HEK293 (cell line): ENCODE results near the gene KCTD19.

Experiments
- CTCF ChIA-PET: fragments of 350-600 bp; formaldehyde crosslinking; extraction: SDS; loops from one replicate; lab custom pipeline; 2021; ENCODE audit warnings: antibody characterized with exemption; lab: Yijun Ruan, JAX
- POLR2A ChIA-PET: fragments of 300-600 bp; formaldehyde crosslinking; extraction: SDS; loops from one replicate; lab custom pipeline; 2020; ENCODE audit warnings: antibody characterized with exemption, inconsistent platforms; lab: Yijun Ruan, JAX
- H3K27ac ChIP-seq: fragments of 200-500 bp; sonication (Bioruptor generic); 2 replicates; pipeline ENCODE4 v1.5.1; 2014; ENCODE audit warnings: low read depth, low read length, control low read depth, inconsistent platforms; ENCODE audit errors: extremely low read depth
- H3K36me3 ChIP-seq, 2 experiments: fragments of 200-500 bp in 1 of 2; sonication (Bioruptor generic) in 1 of 2; 1 replicate in 1 of 2; 2 replicates in 1 of 2; pipeline ENCODE4 v1.5.1; 2014 to 2017; ENCODE audit warnings: inconsistent platforms in 2 of 2, low read length in 2 of 2; ENCODE audit not compliant: control insufficient read depth in 2 of 2, insufficient read depth in 1 of 2
- H3K4me1 ChIP-seq: fragments of 200-500 bp; sonication (Bioruptor generic); 2 replicates; pipeline ENCODE4 v1.5.1; 2014; ENCODE audit warnings: mild to moderate bottlenecking, low read length, inconsistent platforms; ENCODE audit not compliant: control insufficient read depth, insufficient read depth
- H3K4me3 ChIP-seq: 2 replicates; pipeline ENCODE4 v1.5.1; 2011; ENCODE audit warnings: low read depth, mild to moderate bottlenecking, control low read depth, low read length, moderate library complexity
- H3K9me3 ChIP-seq: fragments of 200-500 bp; sonication (Bioruptor generic); 2 replicates; pipeline ENCODE4 v1.5.1; 2014; ENCODE audit warnings: low read depth, low read length, inconsistent platforms; ENCODE audit not compliant: control insufficient read depth, insufficient read depth
- ATF2 ChIP-seq: fragments of 450-650 bp; formaldehyde crosslinking; IDR thresholded peaks from 2 replicates; pipeline ENCODE4 v1.5.1; 2016; ENCODE audit warnings: missing biosample characterization, missing genetic modification characterization, low read depth
- GLIS2 ChIP-seq: fragments of 450-650 bp; formaldehyde crosslinking; IDR thresholded peaks from 2 replicates; pipeline ENCODE4 v1.5.1; 2016; ENCODE audit warnings: missing biosample characterization, missing genetic modification characterization
- ZBTB17 ChIP-seq: fragments of 450-650 bp; formaldehyde crosslinking; IDR thresholded peaks from 2 replicates; pipeline ENCODE4 v1.5.1; 2016; ENCODE audit warnings: missing biosample characterization, missing genetic modification characterization
- ZNF132 ChIP-seq: fragments of 450-650 bp; formaldehyde crosslinking; IDR thresholded peaks from 2 replicates; pipeline ENCODE4 v1.5.1; 2017; ENCODE audit warnings: missing biosample characterization, missing genetic modification characterization, borderline replicate concordance
- ZNF214 ChIP-seq: fragments of 450-650 bp; formaldehyde crosslinking; IDR thresholded peaks from 2 replicates; pipeline ENCODE4 v1.5.1; 2017; ENCODE audit warnings: missing biosample characterization, mild to moderate bottlenecking, missing genetic modification characterization, borderline replicate concordance
- ZNF26 ChIP-seq: fragments of 450-650 bp; formaldehyde crosslinking; IDR thresholded peaks from 2 replicates; pipeline ENCODE4 v1.5.1; 2016; ENCODE audit warnings: missing biosample characterization, missing genetic modification characterization
- ZNF280C ChIP-seq: fragments of 450-650 bp; formaldehyde crosslinking; IDR thresholded peaks from 2 replicates; pipeline ENCODE4 v1.5.1; 2016; ENCODE audit warnings: missing biosample characterization, missing genetic modification characterization
- ZNF302 ChIP-seq: fragments of 450-650 bp; formaldehyde crosslinking; IDR thresholded peaks from 2 replicates; pipeline ENCODE4 v1.5.1; 2016; ENCODE audit warnings: missing biosample characterization, missing genetic modification characterization, low read depth
- ZNF324 ChIP-seq: fragments of 450-650 bp; formaldehyde crosslinking; IDR thresholded peaks from 2 replicates; pipeline ENCODE4 v1.5.1; 2016; ENCODE audit warnings: missing biosample characterization, missing genetic modification characterization
- ZNF398 ChIP-seq: fragments of 450-650 bp; formaldehyde crosslinking; IDR thresholded peaks from 2 replicates; pipeline ENCODE4 v1.5.1; 2017; ENCODE audit warnings: missing biosample characterization, missing genetic modification characterization
- ZNF433 ChIP-seq: fragments of 450-650 bp; formaldehyde crosslinking; IDR thresholded peaks from 2 replicates; pipeline ENCODE4 v1.5.1; 2016; ENCODE audit warnings: missing biosample characterization, missing genetic modification characterization, low read depth
- ZNF488 ChIP-seq: fragments of 450-650 bp; formaldehyde crosslinking; IDR thresholded peaks from 2 replicates; pipeline ENCODE4 v1.5.1; 2016; ENCODE audit warnings: missing biosample characterization, missing genetic modification characterization
- ZNF513 ChIP-seq: fragments of 450-650 bp; IDR thresholded peaks from 2 replicates; pipeline ENCODE4 v1.5.1; 2018; ENCODE audit warnings: missing biosample characterization, missing genetic modification characterization
- ZNF549 ChIP-seq: fragments of 450-650 bp; IDR thresholded peaks from 2 replicates; pipeline ENCODE4 v1.5.1; 2018; ENCODE audit warnings: missing biosample characterization, missing genetic modification characterization, mild to moderate bottlenecking, inconsistent platforms, moderate library complexity
- ZNF585B ChIP-seq: fragments of 450-650 bp; formaldehyde crosslinking; IDR thresholded peaks from 2 replicates; pipeline ENCODE4 v1.5.1; 2016; ENCODE audit warnings: missing biosample characterization, missing genetic modification characterization
- ZNF600 ChIP-seq: fragments of 450-650 bp; formaldehyde crosslinking; IDR thresholded peaks from 2 replicates; pipeline ENCODE4 v1.5.1; 2016; ENCODE audit warnings: missing biosample characterization, missing genetic modification characterization
- ZNF707 ChIP-seq: fragments of 450-650 bp; formaldehyde crosslinking; IDR thresholded peaks from 2 replicates; pipeline ENCODE4 v1.5.1; 2016; ENCODE audit warnings: missing biosample characterization, missing genetic modification characterization
- ZNF747 ChIP-seq: fragments of 450-650 bp; formaldehyde crosslinking; IDR thresholded peaks from 2 replicates; pipeline ENCODE4 v1.5.1; 2016; ENCODE audit warnings: missing biosample characterization, missing genetic modification characterization
- ZNF776 ChIP-seq: fragments of 450-650 bp; formaldehyde crosslinking; IDR thresholded peaks from 2 replicates; pipeline ENCODE4 v1.5.0; 2017; ENCODE audit warnings: missing biosample characterization, missing genetic modification characterization, borderline replicate concordance
- ZNF843 ChIP-seq: fragments of 450-650 bp; formaldehyde crosslinking; IDR thresholded peaks from 2 replicates; pipeline ENCODE4 v1.5.1; 2016; ENCODE audit warnings: missing biosample characterization, missing genetic modification characterization
- TF ChIP-seq, protein P1 (sequence below): fragments of 450-650 bp; formaldehyde crosslinking; IDR thresholded peaks from 2 replicates; pipeline ENCODE4 v1.5.1; 2017; ENCODE audit warnings: missing biosample characterization, missing genetic modification characterization

The KCTD19 gene

DNA sequence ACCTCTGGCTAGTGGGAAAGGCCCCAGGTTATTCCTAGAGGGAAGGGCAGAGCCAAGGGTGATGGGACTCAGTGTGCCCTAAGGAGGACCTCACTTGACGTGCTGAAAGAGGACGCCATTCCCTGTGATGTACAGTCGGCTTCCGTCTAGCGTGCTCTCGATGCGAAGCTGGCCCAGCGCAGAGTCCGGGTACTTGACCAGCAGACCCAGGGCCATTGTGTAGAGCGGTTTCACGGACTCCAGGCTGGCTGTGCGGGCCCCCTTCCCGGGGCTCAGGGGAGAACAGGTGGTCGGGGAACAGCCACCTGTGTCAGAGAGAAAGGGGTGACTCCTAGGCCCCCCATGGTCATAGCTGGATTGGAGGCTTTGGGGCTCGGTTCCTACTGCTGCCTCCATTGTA, 27.3 kb downstream of the KCTD19 start (continued):
- TF ChIP-seq ZNF280C (tag by site-specific recombination), result no peak
- no peak for TF ChIP-seq ZNF433 (tag by site-specific recombination)
- TF ChIP-seq ZNF585B, result no peak
- TF ChIP-seq ZNF132 (tag by site-specific recombination), result no peak
- TF ChIP-seq ZNF324 (tag by site-specific recombination), result no peak
- no peak for TF ChIP-seq ZNF302 (tag by site-specific recombination)
- no peak for TF ChIP-seq ZNF398
- TF ChIP-seq, protein P1, sequence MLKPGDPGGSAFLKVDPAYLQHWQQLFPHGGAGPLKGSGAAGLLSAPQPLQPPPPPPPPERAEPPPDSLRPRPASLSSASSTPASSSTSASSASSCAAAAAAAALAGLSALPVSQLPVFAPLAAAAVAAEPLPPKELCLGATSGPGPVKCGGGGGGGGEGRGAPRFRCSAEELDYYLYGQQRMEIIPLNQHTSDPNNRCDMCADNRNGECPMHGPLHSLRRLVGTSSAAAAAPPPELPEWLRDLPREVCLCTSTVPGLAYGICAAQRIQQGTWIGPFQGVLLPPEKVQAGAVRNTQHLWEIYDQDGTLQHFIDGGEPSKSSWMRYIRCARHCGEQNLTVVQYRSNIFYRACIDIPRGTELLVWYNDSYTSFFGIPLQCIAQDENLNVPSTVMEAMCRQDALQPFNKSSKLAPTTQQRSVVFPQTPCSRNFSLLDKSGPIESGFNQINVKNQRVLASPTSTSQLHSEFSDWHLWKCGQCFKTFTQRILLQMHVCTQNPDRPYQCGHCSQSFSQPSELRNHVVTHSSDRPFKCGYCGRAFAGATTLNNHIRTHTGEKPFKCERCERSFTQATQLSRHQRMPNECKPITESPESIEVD (tag by site-specific recombination), result no peak
- TF ChIP-seq ZNF26 (tag by site-specific recombination), result no peak
- no peak for TF ChIP-seq ZBTB17 (tag by site-specific recombination)
- no peak for TF ChIP-seq ZNF513 (tag by site-specific recombination)

DNA sequence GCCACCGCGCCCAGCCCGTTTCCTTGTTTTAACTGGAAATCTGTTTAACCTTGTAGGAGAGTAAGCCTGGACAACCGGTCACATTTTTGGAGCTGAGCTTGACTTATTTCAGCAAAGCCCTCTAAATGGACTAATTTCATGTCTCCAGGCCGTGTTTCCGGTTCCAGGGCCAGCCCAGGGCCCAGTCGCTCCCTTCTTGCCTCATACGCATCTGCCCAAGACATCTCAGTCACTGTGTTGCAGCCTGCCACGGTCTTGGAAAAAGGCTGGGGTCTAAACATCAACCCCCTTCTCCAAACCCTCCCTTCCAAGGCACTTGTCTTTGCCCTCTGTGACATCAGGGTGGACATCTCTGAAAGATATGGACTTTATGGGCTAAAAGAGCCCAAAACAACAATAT, 28.3 kb downstream of the KCTD19 start:
- no peaks in the 10 kb centered on the region for H3K9me3 ChIP-seq
- H3K27ac ChIP-seq, result no peak overlapping the region
- H3K4me3 ChIP-seq, result no peak overlapping the region
- no peaks in the 10 kb centered on the region for H3K4me1 ChIP-seq
- H3K36me3 ChIP-seq, result no peaks in the 10 kb centered on the region
- ChIA-PET CTCF (interaction anchor here (3.7 kb wide), 1 partner anchor 13 kb away, joined by 26 read pairs; no protein-coding TSS in a partner anchor), POLR2A (no interaction called here)
- TF ChIP-seq ZNF707 (tag by site-specific recombination) (no peak), ZNF214 (tag by site-specific recombination) (no peak), ZNF398 (no peak), ZNF549 (no peak), ZNF488 (no peak), ZNF513 (tag by site-specific recombination) (no peak), ATF2 (tag by site-specific recombination) (no peak), GLIS2 (no peak), ZNF776 (tag by site-specific recombination) (no peak), ZNF747 (tag by site-specific recombination) (no peak), ZNF600 (no peak), ZNF843 (no peak)
